Measurements from ENCODE around the gene RUNX1.

RUNX1 gene

DNA sequence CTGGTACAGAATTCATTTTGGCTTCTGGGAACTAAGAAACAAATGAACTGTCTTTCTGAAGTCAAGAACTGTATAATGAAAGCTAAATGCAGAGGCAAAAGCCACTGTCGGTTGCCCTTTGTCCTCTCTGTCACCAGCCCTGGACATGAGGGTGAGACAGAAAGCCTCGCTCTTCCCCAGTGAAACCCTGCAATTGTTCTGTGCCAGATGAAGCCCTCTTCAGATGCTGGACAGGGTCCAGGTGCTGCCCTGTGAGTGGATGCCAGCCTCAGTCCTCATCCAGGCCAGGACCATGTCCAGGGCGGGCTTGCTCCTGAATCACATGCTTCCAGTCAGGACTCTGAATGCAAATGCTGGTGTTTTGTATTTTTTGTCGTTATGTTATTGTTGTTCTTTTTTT lies 138.7 kb downstream of the RUNX1 start:
- WGBS, 2 experiments (ENCODE audit: insufficient coverage in 2 of 2), result 78 to 83% methylated on average over 2 to 4 of the region's 4 CpGs
- Histone ChIP-seq H3K36me3 (ENCODE audit: control insufficient read depth, insufficient read depth, low read length) (no peaks in the 10 kb centered on the region), H3K4me3 (ENCODE audit: extremely low read depth, insufficient read depth, low read length, poor library complexity, severe bottlenecking) (no peak overlapping the region), H3K9me3 (ENCODE audit: control insufficient read depth, low read length) (no peaks in the 10 kb centered on the region), H3K4me1 (ENCODE audit: control insufficient read depth, insufficient read depth, low read length, poor library complexity, severe bottlenecking) (peaks cover 20% of the 10 kb centered on the region), H3K27ac (ENCODE audit: low read depth, low read length, severe bottlenecking) (no peak overlapping the region)

DNA sequence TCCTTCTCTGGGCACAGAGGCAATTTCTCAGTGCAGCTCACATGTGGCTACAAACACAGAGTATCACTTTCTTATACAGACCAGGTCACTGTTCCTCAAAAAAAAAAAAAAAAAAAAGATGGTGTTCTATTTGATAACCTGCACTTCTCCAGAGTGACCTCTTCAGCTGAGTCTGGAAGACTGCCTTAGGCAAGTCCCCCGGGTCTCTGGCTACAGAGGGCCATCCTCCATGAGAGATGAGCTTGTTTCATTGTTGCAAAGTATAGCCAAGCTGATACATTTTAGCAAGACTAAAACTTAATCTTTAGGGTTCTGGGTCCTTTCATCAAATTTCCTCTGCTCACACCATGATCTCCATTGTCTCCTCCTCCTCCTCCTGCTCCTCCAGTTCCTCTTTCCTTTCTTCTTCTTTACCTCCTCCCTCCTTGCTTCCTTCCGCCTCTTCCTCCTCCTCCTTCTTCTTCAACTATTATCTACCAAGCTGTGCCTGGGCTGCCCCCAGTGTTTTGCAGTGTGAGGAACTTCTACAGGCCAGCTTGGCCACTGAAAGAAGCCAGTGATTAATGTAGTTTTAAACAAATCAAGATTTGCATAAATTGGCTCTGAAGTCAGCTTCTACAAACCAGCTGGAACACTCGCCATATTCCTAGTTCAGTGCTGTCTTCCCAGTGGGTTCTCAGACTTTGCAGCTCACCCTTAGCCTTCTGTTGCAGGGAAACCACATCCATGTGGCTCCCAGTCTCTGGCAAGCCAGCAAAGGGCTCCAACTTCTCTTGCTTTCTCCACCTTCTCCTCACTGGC lies 139.4 kb downstream of the RUNX1 start:
- Histone ChIP-seq H3K4me3 (ENCODE audit: extremely low read depth, insufficient read depth, low read length, poor library complexity, severe bottlenecking) (no peak overlapping the region), H3K27ac (ENCODE audit: low read depth, low read length, severe bottlenecking) (no peak overlapping the region), H3K4me1 (ENCODE audit: control insufficient read depth, insufficient read depth, low read length, poor library complexity, severe bottlenecking) (peaks cover 15% of the 10 kb centered on the region), H3K9me3 (ENCODE audit: control insufficient read depth, low read length) (no peaks in the 10 kb centered on the region), H3K36me3 (ENCODE audit: control insufficient read depth, insufficient read depth, low read length) (no peaks in the 10 kb centered on the region)
- WGBS, 2 experiments (ENCODE audit: insufficient coverage in 2 of 2), result 54 to 94% methylated on average over 2 to 3 of the region's 3 CpGs

DNA sequence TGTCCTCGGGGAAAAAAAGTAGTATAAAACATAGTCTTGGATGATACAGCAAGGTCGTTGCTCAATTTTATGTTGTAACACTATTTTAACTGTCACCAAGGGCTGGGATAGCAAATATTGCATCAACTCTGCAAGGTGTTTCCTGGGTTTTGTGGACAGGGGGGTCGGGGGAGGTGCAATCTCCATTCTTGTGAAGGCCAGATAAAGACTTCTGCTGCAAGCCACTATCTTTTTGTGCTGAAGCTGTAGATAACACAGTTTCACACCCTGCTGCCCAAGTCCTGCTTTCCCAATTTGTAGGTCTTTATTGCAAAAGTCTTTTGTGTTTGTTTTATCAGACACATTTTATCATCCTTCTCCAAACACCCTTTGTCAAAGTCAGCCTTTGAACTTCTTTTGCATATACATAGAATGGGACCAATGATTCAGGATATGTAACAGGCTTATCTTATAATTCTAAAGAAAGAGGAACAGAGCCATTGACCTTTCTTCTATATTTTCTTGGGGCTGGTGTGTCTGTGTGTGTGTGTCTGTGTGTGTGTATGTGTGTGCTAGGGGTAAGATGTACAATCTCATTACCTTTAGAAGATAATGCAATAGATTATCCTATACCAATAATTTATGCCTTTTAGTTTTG lies 140.6 kb downstream of the RUNX1 start:
- Histone ChIP-seq H3K9me3 (ENCODE audit: control insufficient read depth, low read length) (no peaks in the 10 kb centered on the region), H3K4me1 (ENCODE audit: control insufficient read depth, insufficient read depth, low read length, poor library complexity, severe bottlenecking) (peaks cover 6% of the 10 kb centered on the region), H3K4me3 (ENCODE audit: extremely low read depth, insufficient read depth, low read length, poor library complexity, severe bottlenecking) (no peak overlapping the region), H3K27ac (ENCODE audit: low read depth, low read length, severe bottlenecking) (no peak overlapping the region), H3K36me3 (ENCODE audit: control insufficient read depth, insufficient read depth, low read length) (no peaks in the 10 kb centered on the region)
- WGBS, 2 experiments (ENCODE audit: insufficient coverage in 2 of 2), result 64 to 71% methylated on average over 2 of the region's 3 CpGs

DNA sequence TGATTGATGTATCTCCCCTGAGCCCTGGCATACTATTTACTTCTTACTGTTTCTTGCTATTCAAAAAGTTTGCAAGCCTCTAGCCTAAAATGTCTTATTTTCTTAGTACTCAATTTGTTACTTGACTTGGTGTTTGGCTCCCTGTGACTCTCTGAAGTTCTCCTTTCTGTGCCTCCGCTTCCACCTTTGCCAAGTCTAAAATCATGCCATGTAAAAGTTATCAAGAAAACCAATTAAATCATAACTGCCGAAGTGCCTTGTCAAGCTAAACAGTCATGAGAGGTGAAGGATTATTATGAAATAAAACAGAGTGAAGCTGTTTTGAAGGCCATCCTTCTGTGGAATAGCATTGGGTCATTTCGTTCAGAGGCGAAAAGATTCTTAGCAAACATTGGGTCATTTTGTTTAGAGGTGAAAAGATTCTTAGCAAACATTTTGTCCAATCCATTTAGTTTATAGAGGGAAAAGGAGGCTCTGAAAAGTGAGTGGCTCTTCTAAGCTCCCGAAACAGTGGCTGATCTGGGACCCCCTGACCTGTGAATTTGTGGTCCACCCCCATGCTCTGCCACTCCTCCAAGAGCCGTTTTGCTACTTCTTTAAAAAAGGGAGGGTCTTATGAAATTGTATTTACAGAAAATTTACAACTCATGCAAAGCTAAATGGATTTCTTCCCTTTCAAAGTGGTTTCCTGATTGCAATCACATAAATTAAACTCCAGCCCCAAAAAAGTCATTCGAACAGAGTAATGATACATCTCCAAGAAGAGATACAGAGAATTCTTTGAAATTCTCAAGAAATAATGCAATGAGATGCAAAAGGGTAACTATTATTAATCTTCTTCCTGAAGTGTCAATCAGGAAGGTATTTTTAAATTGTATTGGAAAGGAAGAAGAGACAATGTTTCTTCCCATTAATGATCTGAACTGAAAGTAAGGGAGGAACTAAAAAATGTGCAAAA lies 141.4 kb downstream of the RUNX1 start:
- no peaks in the 10 kb centered on the region for H3K36me3 ChIP-seq (ENCODE audit: control insufficient read depth, insufficient read depth, low read length)
- H3K27ac ChIP-seq (ENCODE audit: low read depth, low read length, severe bottlenecking), result no peak overlapping the region
- H3K9me3 ChIP-seq (ENCODE audit: control insufficient read depth, low read length), result no peaks in the 10 kb centered on the region
- H3K4me1 ChIP-seq (ENCODE audit: control insufficient read depth, insufficient read depth, low read length, poor library complexity, severe bottlenecking), result peaks cover 6% of the 10 kb centered on the region
- no peak overlapping the region for H3K4me3 ChIP-seq (ENCODE audit: extremely low read depth, insufficient read depth, low read length, poor library complexity, severe bottlenecking)
- 91 to 93% methylated on average over 3 to 4 of the region's 7 CpGs for WGBS, 2 experiments (ENCODE audit: insufficient coverage in 2 of 2)

DNA sequence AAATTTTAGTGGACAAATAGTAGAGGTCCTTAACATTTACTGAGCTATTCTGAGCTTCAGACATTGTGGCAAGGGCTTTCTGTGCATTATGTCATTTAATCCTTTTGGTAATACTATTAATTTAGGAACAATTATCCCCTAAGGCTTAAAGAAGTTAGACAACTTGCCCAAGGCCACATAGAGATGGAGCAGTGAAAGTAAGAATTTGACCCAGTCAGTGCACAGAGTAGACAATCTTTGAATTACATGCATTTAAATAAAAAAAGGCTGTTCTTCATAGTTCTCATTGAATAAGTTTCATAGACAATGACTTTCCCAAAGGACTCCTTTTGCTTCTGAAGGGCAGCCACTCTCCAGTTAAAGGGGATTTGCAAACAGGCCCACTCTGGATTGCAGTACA lies 142.7 kb downstream of the RUNX1 start:
- Histone ChIP-seq H3K4me1 (ENCODE audit: control insufficient read depth, insufficient read depth, low read length, poor library complexity, severe bottlenecking) (peaks cover 6% of the 10 kb centered on the region), H3K9me3 (ENCODE audit: control insufficient read depth, low read length) (no peaks in the 10 kb centered on the region), H3K4me3 (ENCODE audit: extremely low read depth, insufficient read depth, low read length, poor library complexity, severe bottlenecking) (no peak overlapping the region), H3K27ac (ENCODE audit: low read depth, low read length, severe bottlenecking) (no peak overlapping the region), H3K36me3 (ENCODE audit: control insufficient read depth, insufficient read depth, low read length) (no peaks in the 10 kb centered on the region)

DNA sequence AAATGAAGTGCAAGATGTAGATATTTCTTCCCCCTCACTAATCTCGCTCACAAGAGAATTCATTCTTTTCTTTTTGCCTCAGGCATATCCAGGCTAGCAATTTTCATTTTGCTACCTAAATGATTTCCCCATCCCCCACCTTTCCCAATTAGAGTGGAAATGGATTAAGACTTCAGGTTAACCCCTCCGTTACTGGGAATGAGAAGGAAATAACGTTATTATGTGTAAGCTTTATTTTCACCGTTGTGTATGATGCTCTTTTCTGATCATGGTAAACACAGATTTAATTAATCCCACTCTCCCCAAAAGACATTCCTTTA lies 143.9 kb downstream of the RUNX1 start:
- no peak overlapping the region for H3K4me3 ChIP-seq (ENCODE audit: extremely low read depth, insufficient read depth, low read length, poor library complexity, severe bottlenecking)
- WGBS, 2 experiments (ENCODE audit: insufficient coverage in 2 of 2), result no CpG with 5 or more reads among the region's 4 CpGs
- no peak overlapping the region for H3K27ac ChIP-seq (ENCODE audit: low read depth, low read length, severe bottlenecking)
- no peaks in the 10 kb centered on the region for H3K9me3 ChIP-seq (ENCODE audit: control insufficient read depth, low read length)
- H3K4me1 ChIP-seq (ENCODE audit: control insufficient read depth, insufficient read depth, low read length, poor library complexity, severe bottlenecking), result peaks cover 6% of the 10 kb centered on the region
- no peaks in the 10 kb centered on the region for H3K36me3 ChIP-seq (ENCODE audit: control insufficient read depth, insufficient read depth, low read length)

DNA sequence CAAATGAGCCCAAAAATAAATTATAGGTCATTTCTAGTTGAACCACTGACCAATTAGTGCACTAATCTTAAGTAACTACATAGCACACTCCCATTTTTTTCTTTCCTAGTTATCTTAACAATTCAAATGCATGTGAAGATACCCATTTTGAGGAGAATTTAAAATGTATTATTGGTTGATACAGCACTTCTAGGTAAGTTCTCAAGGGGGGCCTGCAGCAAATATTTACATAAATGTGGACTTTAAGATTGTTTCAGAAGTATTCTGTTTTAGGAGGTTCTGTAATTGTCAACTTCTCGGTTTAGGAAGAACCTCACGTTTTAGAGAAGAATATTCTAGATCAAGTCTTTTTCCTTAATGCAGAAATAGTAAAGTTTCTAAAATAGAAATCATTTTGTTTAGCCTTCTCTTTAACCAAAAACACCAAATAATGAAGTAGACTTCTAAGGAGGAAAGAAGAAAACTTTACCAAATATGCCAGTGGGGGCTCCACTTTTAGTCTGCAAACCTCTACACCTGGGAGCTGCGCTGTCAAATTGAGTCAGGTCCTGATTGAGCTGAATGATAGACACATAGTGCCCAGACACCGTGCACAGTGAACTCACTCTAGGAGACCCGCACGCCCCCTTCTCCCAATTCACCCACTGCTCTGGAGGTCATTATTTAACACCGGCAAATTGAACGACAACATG lies 144.4 kb downstream of the RUNX1 start:
- 69 to 100% methylated on average over 2 to 3 of the region's 8 CpGs for WGBS, 2 experiments (ENCODE audit: insufficient coverage in 2 of 2)
- H3K4me3 ChIP-seq (ENCODE audit: extremely low read depth, insufficient read depth, low read length, poor library complexity, severe bottlenecking), result no peak overlapping the region
- H3K9me3 ChIP-seq (ENCODE audit: control insufficient read depth, low read length), result no peaks in the 10 kb centered on the region
- H3K36me3 ChIP-seq (ENCODE audit: control insufficient read depth, insufficient read depth, low read length), result no peaks in the 10 kb centered on the region
- H3K4me1 ChIP-seq (ENCODE audit: control insufficient read depth, insufficient read depth, low read length, poor library complexity, severe bottlenecking), result peaks cover 6% of the 10 kb centered on the region
- no peak overlapping the region for H3K27ac ChIP-seq (ENCODE audit: low read depth, low read length, severe bottlenecking)

DNA sequence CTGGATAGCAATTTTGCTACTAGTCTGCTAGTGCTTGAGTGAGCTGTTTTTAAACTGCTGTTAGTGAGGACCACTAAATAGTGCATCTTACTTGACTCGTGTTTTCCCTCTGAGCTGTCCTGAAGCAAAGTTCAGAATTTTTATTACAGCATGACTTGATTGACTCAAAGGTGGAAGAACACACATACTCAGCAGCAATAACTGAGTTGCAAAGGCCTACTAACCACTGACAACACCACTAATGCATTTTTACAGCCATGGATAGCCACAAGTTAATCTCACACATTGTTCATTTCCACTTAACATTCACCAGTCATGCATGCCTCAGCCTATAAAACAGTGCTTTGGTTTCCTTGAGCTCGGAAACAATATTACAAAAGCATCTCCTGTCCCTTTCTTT lies 148.7 kb downstream of the RUNX1 start:
- no peaks in the 10 kb centered on the region for H3K36me3 ChIP-seq (ENCODE audit: control insufficient read depth, insufficient read depth, low read length)
- WGBS, 2 experiments (ENCODE audit: insufficient coverage in 2 of 2), result 87 to 100% methylated on average over 1 to 2 of the region's 2 CpGs
- H3K4me3 ChIP-seq (ENCODE audit: extremely low read depth, insufficient read depth, low read length, poor library complexity, severe bottlenecking), result no peak overlapping the region
- no peak overlapping the region for H3K27ac ChIP-seq (ENCODE audit: low read depth, low read length, severe bottlenecking)
- peaks cover 8% of the 10 kb centered on the region for H3K9me3 ChIP-seq (ENCODE audit: control insufficient read depth, low read length)
- no peaks in the 10 kb centered on the region for H3K4me1 ChIP-seq (ENCODE audit: control insufficient read depth, insufficient read depth, low read length, poor library complexity, severe bottlenecking)

DNA sequence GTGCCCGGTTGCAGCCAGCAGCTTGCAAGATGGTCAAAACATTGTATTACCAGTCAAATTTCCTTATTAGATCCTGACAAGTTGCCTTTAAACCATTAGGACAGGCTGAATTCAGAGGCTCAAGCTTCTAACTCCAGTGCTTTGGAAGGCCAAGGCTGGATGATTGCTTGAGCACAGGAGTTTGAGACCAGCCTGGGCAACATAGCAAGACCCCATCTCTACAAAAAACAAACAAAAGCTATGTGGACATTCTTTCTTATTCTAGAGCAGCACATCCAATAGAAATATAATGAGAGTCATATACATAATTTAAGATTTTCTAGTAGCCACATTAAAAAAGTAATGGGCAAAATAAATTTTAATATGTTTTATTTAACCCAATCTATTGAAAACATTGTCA lies 149.3 kb downstream of the RUNX1 start:
- H3K27ac ChIP-seq (ENCODE audit: low read depth, low read length, severe bottlenecking), result no peak overlapping the region
- WGBS, 2 experiments (ENCODE audit: insufficient coverage in 2 of 2), result 100% methylated on average over 1 of the region's 1 CpG
- H3K36me3 ChIP-seq (ENCODE audit: control insufficient read depth, insufficient read depth, low read length), result no peaks in the 10 kb centered on the region
- no peaks in the 10 kb centered on the region for H3K4me1 ChIP-seq (ENCODE audit: control insufficient read depth, insufficient read depth, low read length, poor library complexity, severe bottlenecking)
- H3K9me3 ChIP-seq (ENCODE audit: control insufficient read depth, low read length), result peaks cover 8% of the 10 kb centered on the region
- H3K4me3 ChIP-seq (ENCODE audit: extremely low read depth, insufficient read depth, low read length, poor library complexity, severe bottlenecking), result no peak overlapping the region

DNA sequence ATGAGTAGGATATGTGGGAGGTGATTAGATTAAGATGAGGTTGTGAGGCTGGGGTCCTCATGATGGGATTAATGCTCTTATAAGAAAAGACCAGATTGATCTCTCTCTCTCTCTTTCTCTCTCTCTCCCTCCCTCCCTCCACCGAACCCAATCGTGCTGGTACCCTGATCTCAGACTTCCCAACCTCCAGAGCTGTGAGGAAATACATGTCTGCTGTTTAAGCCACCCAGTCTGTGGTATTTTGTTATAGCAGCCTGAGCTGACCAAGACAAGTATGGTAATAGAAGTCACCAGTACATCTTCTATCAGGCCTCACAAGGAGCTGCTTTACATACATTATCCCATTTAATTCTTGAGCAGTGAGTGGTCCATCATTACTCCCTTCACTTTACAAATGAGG lies 149.8 kb downstream of the RUNX1 start:
- H3K9me3 ChIP-seq (ENCODE audit: control insufficient read depth, low read length), result peaks cover 8% of the 10 kb centered on the region
- H3K36me3 ChIP-seq (ENCODE audit: control insufficient read depth, insufficient read depth, low read length), result no peaks in the 10 kb centered on the region
- no peaks in the 10 kb centered on the region for H3K4me1 ChIP-seq (ENCODE audit: control insufficient read depth, insufficient read depth, low read length, poor library complexity, severe bottlenecking)
- no CpG with 5 or more reads among the region's 2 CpGs for WGBS, 2 experiments (ENCODE audit: insufficient coverage in 2 of 2)
- no peak overlapping the region for H3K27ac ChIP-seq (ENCODE audit: low read depth, low read length, severe bottlenecking)
- no peak overlapping the region for H3K4me3 ChIP-seq (ENCODE audit: extremely low read depth, insufficient read depth, low read length, poor library complexity, severe bottlenecking)
